Ascending aorta (tissue), 2 donors: ENCODE measurements around the gene KRT76. TPM values are rescaled to one million over a fixed set of nuclear protein-coding genes. Genes with fewer than 3 reads are reported as not detected.

Source experiments
- DNase-seq, 2 donors: peaks; one replicate each; pipeline ENCODE4 v3.0.0-alpha.2; 2019; ENCODE audit warnings: low spot score in 2 of 2
- H3K27ac ChIP-seq, 2 donors: fragments of 200-600 bp; sonication (generic); one replicate each; pipeline ENCODE4 v1.5.1; 2016 to 2017; ENCODE audit warnings: mild to moderate bottlenecking in 1 of 2
- H3K27me3 ChIP-seq: fragments of 200-600 bp; sonication (generic); one replicate; pipeline ENCODE4 v1.5.1; 2017
- H3K36me3 ChIP-seq, 2 donors: fragments of 200-600 bp; sonication (generic); one replicate each; pipeline ENCODE4 v1.5.1; 2016
- H3K4me1 ChIP-seq, 2 donors: fragments of 200-600 bp; sonication (generic); one replicate each; pipeline ENCODE4 v1.5.1; 2016 to 2017; ENCODE audit warnings: mild to moderate bottlenecking in 1 of 2
- H3K4me3 ChIP-seq, 2 donors: fragments of 200-600 bp; sonication (generic); one replicate each; pipeline ENCODE4 v1.5.1; 2016 to 2017; ENCODE audit warnings: mild to moderate bottlenecking in 1 of 2
- H3K9me3 ChIP-seq, 2 donors: fragments of 200-600 bp; sonication (generic); one replicate each; pipeline ENCODE4 v1.5.1; 2016
- intact Hi-C: fragments of 100-400 bp; cut with DNase I; formaldehyde crosslinking; loops from one replicate; pipeline ENCODE4 v1.15.1; 2023
- total RNA-seq: library from RNA; depleted of rRNA; stranded (reverse); fragments of >200 nt; gene quantifications from one replicate; pipeline ENCODE4 v1.1.0, GENCODE V29; 2016
- TF ChIP-seq, protein P1 (sequence below), 3 experiments: fragments of 200-600 bp in 2 of 3; fragments of 450-650 bp in 1 of 3; sonication (generic) in 2 of 3; IDR thresholded peaks; one replicate each; pipeline ENCODE4 v1.5.1; 2016 to 2019; ENCODE audit warnings: antibody characterized with exemption in 3 of 3, mild to moderate bottlenecking in 1 of 3, moderate library complexity in 1 of 3

The KRT76 gene
- total RNA-seq, 1 donor from 2014 or later, result not detected

GRCh38 chr12:52814710-52815155 lies 37.6 kb upstream of the KRT76 start:
- no peaks in the 10 kb centered on the region for H3K27me3 ChIP-seq
- H3K4me3 ChIP-seq, result no peak overlapping the region
- no peaks in the 10 kb centered on the region for H3K4me1 ChIP-seq
- DNase-seq, result no peak
- TF ChIP-seq, protein P1, sequence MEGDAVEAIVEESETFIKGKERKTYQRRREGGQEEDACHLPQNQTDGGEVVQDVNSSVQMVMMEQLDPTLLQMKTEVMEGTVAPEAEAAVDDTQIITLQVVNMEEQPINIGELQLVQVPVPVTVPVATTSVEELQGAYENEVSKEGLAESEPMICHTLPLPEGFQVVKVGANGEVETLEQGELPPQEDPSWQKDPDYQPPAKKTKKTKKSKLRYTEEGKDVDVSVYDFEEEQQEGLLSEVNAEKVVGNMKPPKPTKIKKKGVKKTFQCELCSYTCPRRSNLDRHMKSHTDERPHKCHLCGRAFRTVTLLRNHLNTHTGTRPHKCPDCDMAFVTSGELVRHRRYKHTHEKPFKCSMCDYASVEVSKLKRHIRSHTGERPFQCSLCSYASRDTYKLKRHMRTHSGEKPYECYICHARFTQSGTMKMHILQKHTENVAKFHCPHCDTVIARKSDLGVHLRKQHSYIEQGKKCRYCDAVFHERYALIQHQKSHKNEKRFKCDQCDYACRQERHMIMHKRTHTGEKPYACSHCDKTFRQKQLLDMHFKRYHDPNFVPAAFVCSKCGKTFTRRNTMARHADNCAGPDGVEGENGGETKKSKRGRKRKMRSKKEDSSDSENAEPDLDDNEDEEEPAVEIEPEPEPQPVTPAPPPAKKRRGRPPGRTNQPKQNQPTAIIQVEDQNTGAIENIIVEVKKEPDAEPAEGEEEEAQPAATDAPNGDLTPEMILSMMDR (IDR thresholded peaks at IDR 0.05), result no peak
- no peaks in the 10 kb centered on the region for H3K9me3 ChIP-seq
- no peak overlapping the region for H3K27ac ChIP-seq
- intact Hi-C loops, result no loop called here
- H3K36me3 ChIP-seq, result no peaks in the 10 kb centered on the region

DNA sequence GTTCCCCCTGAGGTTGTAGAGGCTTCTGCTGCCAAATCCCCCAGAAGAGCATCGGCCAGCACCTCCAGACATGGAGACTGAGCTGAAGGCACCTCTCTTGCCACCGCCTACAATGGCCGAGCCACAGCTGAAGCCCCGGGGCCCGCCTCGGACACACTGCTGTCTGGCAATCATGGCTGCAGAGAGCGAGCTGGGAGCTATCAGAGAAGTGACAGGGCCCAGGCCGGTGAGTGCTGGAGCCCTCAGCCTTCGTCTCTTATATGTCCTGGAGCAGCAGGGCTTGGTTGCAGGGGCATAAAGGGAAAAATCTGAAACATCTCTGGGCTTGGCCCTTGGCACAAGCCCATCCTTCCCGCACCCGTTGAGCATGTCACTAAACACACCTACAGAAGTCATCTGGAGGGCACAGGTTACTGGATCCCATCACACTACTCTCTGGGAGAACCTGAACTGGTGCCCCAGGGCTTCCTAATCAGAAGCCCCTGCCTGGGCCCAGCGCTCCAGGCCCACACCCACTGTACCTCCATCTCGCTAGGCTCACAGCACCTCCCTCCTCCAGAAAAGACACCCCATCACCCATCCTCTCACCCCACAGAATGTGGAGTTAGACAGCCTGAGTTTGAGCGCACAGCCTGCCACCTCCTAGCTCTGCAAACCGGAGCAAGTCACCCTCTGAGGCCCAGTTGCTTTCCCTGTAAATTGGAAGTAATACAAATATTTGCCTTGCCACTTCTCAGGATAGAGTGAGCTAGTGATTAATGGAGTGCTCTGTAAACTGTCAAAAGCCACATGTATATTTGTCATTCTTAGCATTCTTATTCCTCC lies 37.0 kb upstream of the KRT76 start, which contains the start of gene KRT4:
TSS of gene KRT4 (minus strand) at position 232 of the 825 bp plus-strand sequence. CDS start at position 174, 58 bp downstream.
- H3K4me1 ChIP-seq, result no peaks in the 10 kb centered on the region
- H3K36me3 ChIP-seq, result no peaks in the 10 kb centered on the region
- intact Hi-C loops, result no loop called here
- H3K27me3 ChIP-seq, result no peaks in the 10 kb centered on the region
- no peak within 1 kb of the TSS for H3K27ac ChIP-seq
- no peak for DNase-seq
- TF ChIP-seq, protein P1 (IDR thresholded peaks at IDR 0.05), result no peak
- no peaks in the 10 kb centered on the region for H3K9me3 ChIP-seq
- H3K4me3 ChIP-seq, result no peak within 1 kb of the TSS

- Histone ChIP-seq H3K4me3 (no peak overlapping the region), H3K9me3 (no peaks in the 10 kb centered on the region), H3K27ac (no peak overlapping the region), H3K27me3 (no peaks in the 10 kb centered on the region), H3K4me1 (no peaks in the 10 kb centered on the region), H3K36me3 (no peaks in the 10 kb centered on the region)
- no peak for DNase-seq
- TF ChIP-seq, protein P1 (IDR thresholded peaks at IDR 0.05), result no peak
- intact Hi-C loops, result no loop called here
These were observed 36.2 kb upstream of the KRT76 start for GRCh38 chr12:52813203-52813819.

DNA sequence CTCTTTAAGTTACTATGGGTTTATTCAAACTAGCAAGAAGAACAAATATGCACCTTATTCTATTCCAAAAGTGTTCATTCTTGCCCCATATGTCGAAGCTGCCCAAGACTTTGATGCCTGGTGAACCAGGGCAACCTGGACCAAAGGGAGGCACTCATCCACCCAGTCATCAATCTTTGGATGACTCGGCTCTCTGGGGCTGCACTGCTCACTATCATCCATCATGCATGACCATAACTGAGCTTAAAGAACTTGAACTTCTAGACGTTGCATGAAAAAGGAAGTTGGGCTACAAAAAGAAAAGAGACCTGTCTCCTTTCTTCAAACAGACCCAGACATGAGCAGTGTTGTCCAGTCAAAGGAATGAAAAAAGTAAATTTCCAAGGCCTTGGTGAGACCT lies 35.6 kb upstream of the KRT76 start:
- no peaks in the 10 kb centered on the region for H3K4me1 ChIP-seq
- TF ChIP-seq, protein P1 (IDR thresholded peaks at IDR 0.05), result no peak
- H3K4me3 ChIP-seq, result no peak overlapping the region
- DNase-seq, result no peak
- no peaks in the 10 kb centered on the region for H3K27me3 ChIP-seq
- no peak overlapping the region for H3K27ac ChIP-seq
- intact Hi-C loops, result no loop called here
- H3K9me3 ChIP-seq, result no peaks in the 10 kb centered on the region
- no peaks in the 10 kb centered on the region for H3K36me3 ChIP-seq

GRCh38 chr12:52812073-52812400 lies 34.9 kb upstream of the KRT76 start:
- Histone ChIP-seq H3K27ac (no peak overlapping the region), H3K4me3 (no peak overlapping the region), H3K4me1 (no peaks in the 10 kb centered on the region), H3K9me3 (no peaks in the 10 kb centered on the region), H3K27me3 (no peaks in the 10 kb centered on the region), H3K36me3 (no peaks in the 10 kb centered on the region)
- TF ChIP-seq, protein P1 (IDR thresholded peaks at IDR 0.05), result no peak
- no peak for DNase-seq
- intact Hi-C loops, result no loop called here
